Liver (tissue), 9 donors: ENCODE data around the gene IQCM. TPM values are rescaled to one million over a fixed set of nuclear protein-coding genes. Genes with fewer than 3 reads are reported as not detected.
"Not testable (repeated sequence)": the region's sequence is repeated elsewhere in the genome, so short reads cannot be mapped to it uniquely, and the experiment has no call there.

ENCODE experiments used
- DNase-seq: peaks from one replicate; pipeline ENCODE4 v3.0.0-alpha.2; 2017; ENCODE audit warnings: low spot score
- H3K27ac ChIP-seq, 2 donors: one replicate each; pipeline ENCODE4 v1.7.0; 2013; ENCODE audit warnings: inconsistent platforms in 2 of 2, low read length in 2 of 2, control low read depth in 1 of 2, low read depth in 1 of 2, mild to moderate bottlenecking in 1 of 2
- H3K27me3 ChIP-seq, 4 donors: one replicate each; pipeline versions ENCODE4 v1.6.1 to v1.7.0; 2013; ENCODE audit warnings: low read length in 3 of 4, inconsistent platforms in 1 of 4, mild to moderate bottlenecking in 1 of 4, moderate library complexity in 1 of 4; ENCODE audit not compliant: control insufficient read depth in 4 of 4, insufficient read depth in 4 of 4
- H3K36me3 ChIP-seq, 4 donors: one replicate each; pipeline versions ENCODE4 v1.6.1 to v1.7.0; 2013; ENCODE audit warnings: low read length in 3 of 4, mild to moderate bottlenecking in 3 of 4, low read depth in 1 of 4, moderate library complexity in 1 of 4; ENCODE audit not compliant: control insufficient read depth in 4 of 4, insufficient read depth in 3 of 4
- H3K4me1 ChIP-seq, 4 donors: one replicate each; pipeline versions ENCODE4 v1.6.1 to v1.7.0; 2013; ENCODE audit warnings: low read length in 3 of 4, mild to moderate bottlenecking in 3 of 4, moderate library complexity in 1 of 4; ENCODE audit not compliant: control insufficient read depth in 4 of 4, insufficient read depth in 4 of 4
- H3K4me3 ChIP-seq, 3 donors: one replicate each; pipeline versions ENCODE4 v1.6.1 to v1.7.0; 2013; ENCODE audit warnings: low read length in 3 of 3, control low read depth in 1 of 3, low read depth in 1 of 3, mild to moderate bottlenecking in 1 of 3
- H3K9ac ChIP-seq, 2 donors: one replicate each; pipeline ENCODE4 v1.7.0; 2013; ENCODE audit warnings: low read length in 2 of 2, mild to moderate bottlenecking in 2 of 2, moderate library complexity in 2 of 2, control low read depth in 1 of 2, low read depth in 1 of 2
- H3K9me3 ChIP-seq, 4 donors: one replicate each; pipeline versions ENCODE4 v1.6.1 to v1.7.0; 2013; ENCODE audit warnings: low read length in 3 of 4; ENCODE audit not compliant: control insufficient read depth in 4 of 4
- ATF3 ChIP-seq: IDR thresholded peaks from 2 replicates; pipeline ENCODE4 v1.6.1; 2016; ENCODE audit warnings: antibody characterized with exemption
- EGR1 ChIP-seq, 2 donors: IDR thresholded peaks; 2 replicates each; pipeline ENCODE4 v1.6.1; 2016 to 2018; ENCODE audit warnings: antibody characterized with exemption in 2 of 2, low read depth in 2 of 2
- FOXA1 ChIP-seq: IDR thresholded peaks from 2 replicates; pipeline ENCODE4 v1.6.1; 2016; ENCODE audit warnings: antibody characterized with exemption
- FOXA2 ChIP-seq: IDR thresholded peaks from 2 replicates; pipeline ENCODE4 v1.6.1; 2016; ENCODE audit warnings: antibody characterized with exemption
- HNF4A ChIP-seq, 2 donors: conservative IDR thresholded peaks; 2 replicates each; pipeline ENCODE4 v1.6.1; 2016; ENCODE audit warnings: antibody characterized with exemption in 2 of 2, mild to moderate bottlenecking in 2 of 2
- HNF4G ChIP-seq: IDR thresholded peaks from 2 replicates; pipeline ENCODE4 v1.6.1; 2016; ENCODE audit warnings: antibody characterized with exemption
- JUND ChIP-seq, 2 donors: IDR thresholded peaks; 2 replicates each; pipeline ENCODE4 v1.6.1; 2016; ENCODE audit warnings: antibody characterized with exemption in 2 of 2
- NR2F2 ChIP-seq: IDR thresholded peaks from 2 replicates; pipeline ENCODE4 v1.6.1; 2016; ENCODE audit warnings: antibody characterized with exemption
- RAD21 ChIP-seq, 2 donors: IDR thresholded peaks; 2 replicates each; pipeline ENCODE4 v1.6.1; 2016; ENCODE audit warnings: antibody characterized with exemption in 2 of 2, mild to moderate bottlenecking in 2 of 2
- RXRA ChIP-seq, 2 donors: IDR thresholded peaks; 2 replicates each; pipeline ENCODE4 v1.6.1; 2017 to 2018; ENCODE audit warnings: antibody characterized with exemption in 2 of 2, mild to moderate bottlenecking in 1 of 2
- SP1 ChIP-seq: IDR thresholded peaks from 2 replicates; pipeline ENCODE4 v1.6.1; 2018; ENCODE audit warnings: antibody characterized with exemption, mild to moderate bottlenecking
- YY1 ChIP-seq: IDR thresholded peaks from 2 replicates; pipeline ENCODE4 v1.6.1; 2016; ENCODE audit warnings: antibody characterized with exemption, mild to moderate bottlenecking
- ZBTB33 ChIP-seq: IDR thresholded peaks from 2 replicates; pipeline ENCODE4 v1.6.1; 2016; ENCODE audit warnings: antibody characterized with exemption
- WGBS: extraction: QIAGEN DNeasy Blood & Tissue Kit; methylation state at CpG from one replicate; pipeline ENCODE4 v1.1.7; 2013; 5-methylcytosine and 5-hydroxymethylcytosine counted together
- polyA plus RNA-seq, 2 donors: library from polyadenylated mRNA; stranded (reverse) in 1 of 2; unstranded in 1 of 2; fragments of 200-250 nt in 1 of 2; fragments of >200 nt in 1 of 2; fragmentation: Nextera tagmentation in 1 of 2; extraction: Ambion mirVana in 1 of 2; gene quantifications; one replicate each; pipeline versions ENCODE4 v1.2.1 to v1.2.3, GENCODE V29; 2013 to 2015
- total RNA-seq, 2 donors: library from RNA; depleted of rRNA; stranded (reverse); fragments of >200 nt; gene quantifications; one replicate each; pipeline ENCODE4 v1.2.3, GENCODE V29; 2014
- TF ChIP-seq, protein P1 (sequence below): IDR thresholded peaks from 2 replicates; pipeline ENCODE4 v1.6.1; 2016; ENCODE audit warnings: antibody characterized with exemption
- TF ChIP-seq, protein P2 (sequence below): IDR thresholded peaks from 2 replicates; pipeline ENCODE4 v1.6.1; 2016; ENCODE audit warnings: antibody characterized with exemption, mild to moderate bottlenecking
- donor health status: healthy.
- donor health status: healthy.
- donor health status: healthy.
- donor health status: healthy.
- donor health status: healthy.

The IQCM gene
- total and polyA plus RNA-seq, 4 donors, result 0.08 TPM; not detected in 3

GRCh38 chr4:149507309-149507708 lies 308.3 kb downstream of the IQCM start:
- not testable (repeated sequence) for H3K27ac ChIP-seq, H3K36me3 ChIP-seq, H3K4me3 ChIP-seq, H3K9me3 ChIP-seq, H3K9ac ChIP-seq, H3K27me3 ChIP-seq, DNase-seq
- 32% methylated on average over 1 of the region's 1 CpG for WGBS
- H3K4me1 ChIP-seq, result peaks cover 7 to 26% (median 14%) of the 10 kb centered on the region in 4 donors
- TF ChIP-seq HNF4A (conservative IDR thresholded peaks at IDR 0.05) (peak; percentile 71 to 75), SP1 (peak; percentile 67), JUND (IDR thresholded peaks at IDR 0.05) (peak in 1 of 2 donors; percentile 21), RXRA (IDR thresholded peaks at IDR 0.05) (peak; percentile 66 to 77), ZBTB33 (peak; percentile 22)
- TF ChIP-seq, protein P1, sequence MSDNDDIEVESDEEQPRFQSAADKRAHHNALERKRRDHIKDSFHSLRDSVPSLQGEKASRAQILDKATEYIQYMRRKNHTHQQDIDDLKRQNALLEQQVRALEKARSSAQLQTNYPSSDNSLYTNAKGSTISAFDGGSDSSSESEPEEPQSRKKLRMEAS, result peak; percentile 19

- no peak overlapping the region for H3K4me3 ChIP-seq
These were observed 314.8 kb downstream of the IQCM start for GRCh38 chr4:149500806-149501205.

DNA sequence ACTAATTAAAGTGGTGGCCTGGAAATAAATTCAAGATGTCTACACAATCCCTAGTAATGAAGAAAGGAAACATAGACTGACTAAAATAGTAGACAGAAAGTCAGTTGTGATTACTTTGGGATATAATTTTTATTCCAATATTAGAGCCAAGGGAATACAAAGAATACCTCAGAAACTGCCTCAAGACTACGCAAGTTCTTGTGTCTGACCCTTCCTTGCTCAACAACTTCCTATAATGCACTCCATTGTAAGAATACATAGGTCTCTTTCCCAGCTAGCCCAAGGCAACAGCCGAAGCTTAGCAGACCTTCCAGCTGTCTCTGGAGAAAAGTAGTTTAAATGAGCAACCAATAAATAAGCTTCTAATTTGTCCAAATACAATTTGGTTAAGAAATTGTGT lies 315.9 kb downstream of the IQCM start:
- WGBS, result 88% methylated on average over 2 of the region's 2 CpGs
- H3K36me3 ChIP-seq, result no peaks in the 10 kb centered on the region
- no peak for TF ChIP-seq HNF4A (conservative IDR thresholded peaks at IDR 0.05)
- TF ChIP-seq FOXA2, result no peak
- no peak overlapping the region for H3K27ac ChIP-seq
- no peaks in the 10 kb centered on the region for H3K9me3 ChIP-seq
- no peaks in the 10 kb centered on the region for H3K4me1 ChIP-seq
- H3K4me3 ChIP-seq, result no peak overlapping the region
- no peak for DNase-seq
- H3K9ac ChIP-seq, result no peak overlapping the region
- no peaks in the 10 kb centered on the region for H3K27me3 ChIP-seq

More at GRCh38 chr4:149500806-149501205, 314.8 kb downstream of the IQCM start:
- Histone ChIP-seq H3K27ac (no peak overlapping the region), H3K9ac (no peak overlapping the region), H3K27me3 (no peaks in the 10 kb centered on the region), H3K9me3 (no peaks in the 10 kb centered on the region), H3K4me1 (no peaks in the 10 kb centered on the region), H3K36me3 (no peaks in the 10 kb centered on the region)
- no peak for DNase-seq
- TF ChIP-seq HNF4A (conservative IDR thresholded peaks at IDR 0.05), result no peak
- no peak for TF ChIP-seq FOXA2
- no peak for TF ChIP-seq SP1
- TF ChIP-seq RXRA (IDR thresholded peaks at IDR 0.05), result no peak
- no peak for TF ChIP-seq YY1
- TF ChIP-seq RAD21 (IDR thresholded peaks at IDR 0.05), result no peak
- TF ChIP-seq ATF3, result no peak
- WGBS, result 86% methylated on average over 2 of the region's 2 CpGs

DNA sequence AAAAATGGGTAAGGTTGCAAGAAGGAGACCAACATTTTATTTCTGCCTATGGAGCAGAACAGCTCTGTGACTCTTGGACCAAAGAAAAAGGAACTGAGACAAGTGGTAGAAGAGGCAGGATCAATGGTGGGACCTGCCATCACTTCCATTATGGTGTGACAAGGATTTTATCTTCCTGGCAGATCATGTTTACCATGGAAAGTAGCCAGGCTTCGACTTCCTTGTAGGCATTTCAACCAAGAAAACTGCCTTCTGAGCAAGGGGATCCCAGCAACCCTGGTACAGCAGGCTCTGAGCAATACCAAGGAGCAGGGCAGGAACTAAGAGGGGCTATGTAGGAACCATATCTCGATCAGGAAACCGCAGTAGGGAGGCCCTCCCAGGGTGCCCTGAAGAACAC lies 317.4 kb downstream of the IQCM start:
- H3K4me1 ChIP-seq, result peaks cover 1 to 14% (median 11%) of the 10 kb centered on the region in 4 donors
- no peak overlapping the region for H3K27ac ChIP-seq
- H3K27me3 ChIP-seq, result no peaks in the 10 kb centered on the region
- WGBS, result 79% methylated on average over 3 of the region's 3 CpGs
- H3K36me3 ChIP-seq, result no peaks in the 10 kb centered on the region
- H3K9ac ChIP-seq, result no peak overlapping the region
- no peak for DNase-seq
- no peak overlapping the region for H3K4me3 ChIP-seq
- H3K9me3 ChIP-seq, result no peaks in the 10 kb centered on the region
- no peak for TF ChIP-seq EGR1 (IDR thresholded peaks at IDR 0.05; ENCODE audit: low read depth in 2 of 2)
- no peak for TF ChIP-seq HNF4A (conservative IDR thresholded peaks at IDR 0.05)
- TF ChIP-seq SP1, result no peak
- TF ChIP-seq NR2F2, result no peak
- TF ChIP-seq ZBTB33, result no peak
- TF ChIP-seq FOXA1, result no peak
- TF ChIP-seq JUND (IDR thresholded peaks at IDR 0.05), result no peak
- no peak for TF ChIP-seq HNF4G
- TF ChIP-seq, protein P2, sequence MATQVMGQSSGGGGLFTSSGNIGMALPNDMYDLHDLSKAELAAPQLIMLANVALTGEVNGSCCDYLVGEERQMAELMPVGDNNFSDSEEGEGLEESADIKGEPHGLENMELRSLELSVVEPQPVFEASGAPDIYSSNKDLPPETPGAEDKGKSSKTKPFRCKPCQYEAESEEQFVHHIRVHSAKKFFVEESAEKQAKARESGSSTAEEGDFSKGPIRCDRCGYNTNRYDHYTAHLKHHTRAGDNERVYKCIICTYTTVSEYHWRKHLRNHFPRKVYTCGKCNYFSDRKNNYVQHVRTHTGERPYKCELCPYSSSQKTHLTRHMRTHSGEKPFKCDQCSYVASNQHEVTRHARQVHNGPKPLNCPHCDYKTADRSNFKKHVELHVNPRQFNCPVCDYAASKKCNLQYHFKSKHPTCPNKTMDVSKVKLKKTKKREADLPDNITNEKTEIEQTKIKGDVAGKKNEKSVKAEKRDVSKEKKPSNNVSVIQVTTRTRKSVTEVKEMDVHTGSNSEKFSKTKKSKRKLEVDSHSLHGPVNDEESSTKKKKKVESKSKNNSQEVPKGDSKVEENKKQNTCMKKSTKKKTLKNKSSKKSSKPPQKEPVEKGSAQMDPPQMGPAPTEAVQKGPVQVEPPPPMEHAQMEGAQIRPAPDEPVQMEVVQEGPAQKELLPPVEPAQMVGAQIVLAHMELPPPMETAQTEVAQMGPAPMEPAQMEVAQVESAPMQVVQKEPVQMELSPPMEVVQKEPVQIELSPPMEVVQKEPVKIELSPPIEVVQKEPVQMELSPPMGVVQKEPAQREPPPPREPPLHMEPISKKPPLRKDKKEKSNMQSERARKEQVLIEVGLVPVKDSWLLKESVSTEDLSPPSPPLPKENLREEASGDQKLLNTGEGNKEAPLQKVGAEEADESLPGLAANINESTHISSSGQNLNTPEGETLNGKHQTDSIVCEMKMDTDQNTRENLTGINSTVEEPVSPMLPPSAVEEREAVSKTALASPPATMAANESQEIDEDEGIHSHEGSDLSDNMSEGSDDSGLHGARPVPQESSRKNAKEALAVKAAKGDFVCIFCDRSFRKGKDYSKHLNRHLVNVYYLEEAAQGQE, result no peak
- TF ChIP-seq RAD21 (IDR thresholded peaks at IDR 0.05), result no peak
- no peak for TF ChIP-seq YY1
- no peak for TF ChIP-seq RXRA (IDR thresholded peaks at IDR 0.05)
- no peak for TF ChIP-seq FOXA2
